GM19455 (cell line): ENCODE measurements around the gene RAC2.

Experiments
- ATAC-seq: cut with Tn5 transposase; IDR thresholded peaks from one replicate; pipeline ENCODE4 v1.9.1; 2021; ENCODE audit not compliant: unreplicated experiment

RAC2 gene

DNA sequence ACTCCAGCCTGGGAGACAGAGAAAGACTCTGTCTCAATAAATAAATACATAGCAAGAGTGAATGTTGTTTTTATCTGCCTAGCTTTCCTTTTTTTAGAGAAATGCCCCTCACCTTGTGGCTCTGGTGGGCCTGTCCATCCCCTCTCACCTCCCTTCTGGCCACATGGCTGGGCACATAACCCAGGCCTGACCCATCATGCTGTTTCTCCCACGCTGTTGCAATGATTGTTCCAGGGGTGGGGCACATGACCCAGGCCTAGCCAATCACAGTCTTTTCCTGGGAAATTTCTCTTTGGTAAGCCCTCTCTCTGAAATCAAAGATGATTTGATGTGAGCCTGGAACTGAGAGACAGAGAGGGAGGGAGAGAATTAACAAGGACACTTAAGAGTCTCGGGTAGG, 32.7 kb upstream of the RAC2 start:
- no peak for ATAC-seq

- no peak for ATAC-seq
Observed at GRCh38 chr22:37275622-37276021, 31.6 kb upstream of the RAC2 start.

DNA sequence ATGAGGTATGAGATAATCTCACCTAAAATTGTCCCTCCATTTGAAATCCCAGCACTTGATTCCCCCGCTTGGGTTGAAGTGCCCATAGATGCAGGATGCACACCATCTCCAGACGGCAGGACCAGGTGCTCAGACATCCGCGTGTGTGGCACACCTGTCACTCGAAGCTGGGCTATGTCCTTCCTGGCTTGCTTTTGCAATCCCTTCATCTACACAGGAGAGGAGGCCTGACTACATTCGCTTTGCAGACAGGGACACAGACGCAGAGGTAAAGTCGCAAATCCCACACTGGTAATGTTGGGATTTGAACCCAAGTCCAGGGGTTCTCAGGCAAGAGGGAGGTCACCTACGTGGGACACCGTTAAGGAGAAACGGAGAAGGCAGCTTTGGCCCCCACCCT, 31.1 kb upstream of the RAC2 start:
- ATAC-seq: no peak

- no peak for ATAC-seq
Observed at GRCh38 chr22:37274380-37274862, 30.4 kb upstream of the RAC2 start.

- no peak for ATAC-seq
Observed at GRCh38 chr22:37273846-37274225, 29.8 kb upstream of the RAC2 start.

- no peak for ATAC-seq
Observed at GRCh38 chr22:37273126-37273845, 29.2 kb upstream of the RAC2 start.

GRCh38 chr22:37270928-37271650, 27.0 kb upstream of the RAC2 start:
- no peak for ATAC-seq

DNA sequence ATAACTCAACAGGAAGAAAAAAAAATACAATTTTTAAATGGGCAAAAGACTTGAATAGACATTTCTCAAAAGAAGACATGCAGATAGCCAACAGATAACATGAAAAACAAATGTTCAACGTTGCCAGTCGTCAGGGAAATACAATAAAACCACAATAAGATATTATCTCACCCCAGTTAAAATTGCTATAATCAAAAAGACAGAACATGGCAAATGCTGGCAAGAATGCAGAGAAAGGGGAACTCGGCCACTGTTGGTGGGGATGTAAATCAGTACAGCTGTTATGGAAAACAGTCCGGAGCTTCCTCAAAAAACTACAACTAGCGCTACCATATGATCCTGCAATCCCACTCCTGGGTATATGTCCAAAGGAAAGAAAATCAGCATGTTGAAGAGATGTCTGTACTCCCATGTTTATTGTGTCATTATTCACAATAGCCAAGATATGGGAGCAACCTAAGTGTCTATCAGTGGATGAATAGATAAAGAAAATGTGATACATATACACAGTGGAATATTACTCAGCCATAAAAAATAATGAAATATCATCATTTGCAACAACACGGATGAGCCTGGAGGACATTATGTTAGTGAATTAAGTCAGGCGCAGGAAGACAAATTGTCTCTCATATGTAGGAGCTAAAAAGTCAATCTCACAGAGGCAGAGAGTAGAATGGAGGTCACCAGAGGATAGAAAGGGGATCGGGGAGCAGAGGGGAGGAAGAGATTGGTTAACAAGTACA, 26.0 kb upstream of the RAC2 start:
- ATAC-seq: no peak

DNA sequence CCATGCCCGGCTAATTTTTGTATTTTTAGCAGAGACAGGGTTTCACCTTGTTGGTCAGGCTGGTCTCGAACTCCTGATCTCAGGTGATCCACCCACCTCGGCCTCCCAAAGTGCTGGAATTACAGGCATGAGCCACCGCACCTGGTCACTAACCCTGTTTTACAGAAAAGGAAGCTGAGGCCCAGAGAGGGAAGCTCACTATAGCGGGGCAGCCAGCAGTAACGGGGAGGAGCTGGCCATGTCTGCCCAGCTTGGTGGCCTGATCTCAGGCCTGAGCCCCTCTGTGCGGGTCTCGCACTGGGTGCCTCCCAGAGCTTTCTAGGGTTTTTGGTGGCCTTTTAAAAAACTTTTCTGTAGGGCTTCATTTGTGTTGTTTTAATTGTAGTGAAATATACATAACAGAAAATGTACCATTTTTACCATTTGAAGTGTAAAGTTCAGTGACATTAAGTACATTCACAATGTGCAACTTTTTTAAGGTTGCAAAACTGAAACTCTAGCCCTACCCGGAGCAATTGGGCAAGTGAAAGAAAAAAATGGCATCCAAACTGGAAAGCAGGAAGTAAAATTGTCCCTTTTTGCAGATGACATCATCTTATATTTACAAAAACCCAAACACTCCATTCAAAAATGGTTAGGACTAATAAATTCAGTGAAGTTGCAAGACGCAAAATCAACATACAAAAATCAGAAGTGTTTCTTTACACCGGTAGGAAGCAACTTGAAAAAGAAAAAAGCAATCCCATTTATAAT, 23.8 kb upstream of the RAC2 start:
- no peak for ATAC-seq

GRCh38 chr22:37267135-37267587, 23.1 kb upstream of the RAC2 start:
- peak; percentile 86 for ATAC-seq

DNA sequence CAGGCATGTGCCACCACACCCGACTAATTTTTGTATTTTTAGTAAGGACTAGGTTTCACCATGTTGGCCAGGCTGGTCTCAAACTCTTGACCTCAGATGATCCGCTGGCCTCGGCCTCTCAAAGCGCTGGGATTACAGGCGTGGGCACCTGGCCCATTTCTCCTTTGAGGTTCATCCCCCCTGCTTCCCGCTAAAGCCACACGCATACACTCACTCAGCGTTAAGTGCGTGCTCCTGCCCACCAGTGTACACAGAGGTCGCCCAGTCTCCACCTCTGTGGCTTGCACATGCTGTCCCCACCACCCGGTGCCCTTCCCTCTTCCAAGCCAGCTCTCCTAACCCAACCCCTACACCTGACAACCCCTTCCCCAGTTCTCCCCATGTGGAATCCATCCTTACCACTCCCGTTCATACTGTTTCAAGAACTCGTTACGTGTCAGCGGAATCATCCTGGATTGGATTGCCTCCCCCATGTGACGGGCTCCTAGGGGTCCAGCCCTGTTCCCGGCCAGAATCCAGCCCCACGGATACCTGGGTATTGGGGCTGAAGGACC, 22.6 kb upstream of the RAC2 start:
- peak; percentile 21 for ATAC-seq

DNA sequence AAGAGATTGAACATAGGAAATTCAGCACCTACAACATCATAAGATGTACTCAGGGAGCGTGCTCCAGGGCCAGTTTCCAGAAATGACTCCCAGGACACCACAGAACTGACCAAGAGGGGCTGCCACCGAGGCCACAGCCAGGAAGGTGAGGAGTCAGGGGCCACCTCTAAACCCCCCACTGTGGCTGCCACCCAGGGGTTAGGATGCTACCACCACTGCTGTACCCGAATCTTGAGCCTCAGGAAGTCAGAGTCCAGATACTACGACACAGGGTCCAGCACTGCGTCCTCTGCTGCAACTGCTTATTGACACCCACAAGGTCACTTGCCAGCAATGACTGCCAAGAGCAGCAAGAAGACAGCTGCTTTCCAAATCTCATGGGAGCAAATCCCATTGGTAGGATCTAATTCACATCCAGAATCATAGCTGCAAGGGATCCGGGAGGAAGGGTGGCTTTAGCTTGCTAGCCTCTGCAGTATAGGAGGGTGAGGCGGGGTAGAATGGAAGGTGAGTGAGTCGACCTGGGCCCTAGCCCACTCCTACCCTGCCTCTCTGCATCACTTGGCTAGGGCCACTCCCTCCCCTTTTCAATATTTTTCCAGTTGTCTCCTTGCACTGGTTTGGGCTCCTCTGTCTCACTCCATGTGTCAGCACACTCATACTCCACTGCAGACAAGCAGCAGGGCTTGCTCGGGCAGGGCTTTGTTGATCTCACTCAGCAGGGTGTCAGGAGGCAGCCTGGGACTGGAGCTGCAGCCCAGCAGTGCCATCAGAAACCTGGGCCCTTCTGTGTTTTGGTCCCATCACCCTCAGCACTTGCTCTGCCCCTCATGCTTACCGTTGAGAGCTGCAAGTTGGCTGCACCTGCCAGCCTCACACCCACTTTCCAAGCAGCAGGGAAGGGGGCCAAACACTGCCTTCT, 20.2 kb upstream of the RAC2 start:
- no peak for ATAC-seq

DNA sequence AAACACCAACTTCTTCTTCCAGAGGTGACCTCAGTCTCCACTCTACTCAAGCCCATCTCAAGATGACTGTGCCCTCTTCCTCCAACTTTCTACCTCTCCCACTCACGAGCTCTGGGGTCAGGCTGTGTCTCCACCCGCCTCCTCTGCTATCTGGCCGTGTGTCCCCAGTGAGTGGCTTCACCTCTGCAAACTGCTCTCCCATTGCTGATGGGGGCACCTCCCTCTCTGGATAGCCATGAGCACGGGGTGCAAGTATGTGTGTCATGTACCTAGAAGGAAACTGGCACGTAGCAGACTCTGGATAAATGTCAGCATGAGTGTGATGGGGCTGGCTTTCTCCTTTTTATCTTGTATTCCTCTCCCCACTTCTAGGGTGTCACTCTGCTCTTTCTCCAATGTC, 18.3 kb upstream of the RAC2 start:
- no peak for ATAC-seq

GRCh38 chr22:37260901-37261336, 16.9 kb upstream of the RAC2 start:
- ATAC-seq: no peak

GRCh38 chr22:37260155-37260795, 16.2 kb upstream of the RAC2 start:
- no peak for ATAC-seq

DNA sequence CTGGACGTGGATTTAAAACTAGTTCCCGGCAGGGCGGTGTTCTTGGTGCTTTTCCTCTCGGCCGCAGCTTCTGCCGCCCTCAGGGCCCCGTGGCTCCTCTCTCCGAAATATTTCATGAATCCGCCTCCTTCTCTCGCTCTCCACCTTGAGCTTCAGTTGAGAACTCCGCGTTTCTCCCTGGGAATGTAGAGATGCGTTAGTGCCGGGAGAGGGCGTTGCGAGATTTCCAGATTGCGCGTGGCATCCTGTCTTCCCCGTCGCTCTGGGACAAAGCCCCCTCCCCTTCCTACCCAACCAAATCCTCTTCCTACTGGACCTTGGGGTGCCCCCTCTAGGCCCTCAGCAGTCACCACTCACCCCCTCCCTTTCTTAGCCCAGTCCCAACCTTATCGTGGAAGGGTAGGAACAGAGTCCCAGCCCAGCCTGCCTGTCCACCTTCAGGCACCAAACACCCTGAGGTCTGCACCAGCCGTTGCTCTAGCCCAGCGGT, 15.5 kb upstream of the RAC2 start:
- no peak for ATAC-seq

DNA sequence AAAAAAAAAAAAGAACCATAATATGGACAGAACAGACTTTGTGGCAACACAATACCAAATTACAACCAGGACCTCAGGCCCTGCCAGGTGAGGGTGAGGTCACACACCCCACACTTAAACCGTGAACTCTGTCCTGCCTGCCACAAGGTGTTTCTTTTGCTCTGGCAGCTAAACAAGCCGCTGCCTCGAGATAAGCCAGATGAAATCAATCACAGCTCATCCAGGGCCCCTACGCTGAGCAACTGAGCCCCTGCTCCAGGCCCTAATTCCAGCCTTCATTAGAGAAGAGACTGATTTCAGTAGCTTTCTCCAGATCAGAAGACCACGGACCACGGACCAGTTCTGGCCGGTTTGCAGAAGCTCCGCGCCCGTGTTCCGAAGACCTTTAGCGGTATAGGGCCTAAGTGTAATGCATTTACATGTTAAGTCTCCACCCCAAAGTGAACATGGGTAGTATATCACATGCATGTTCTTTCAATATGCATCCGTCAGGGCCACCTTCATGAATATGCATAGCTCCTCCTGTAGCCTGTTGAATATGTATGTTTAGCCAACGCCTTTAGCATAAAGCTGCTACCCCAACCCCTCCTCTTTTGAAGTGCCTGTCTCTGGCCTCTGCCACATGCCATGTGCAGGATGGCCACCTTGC, 14.8 kb upstream of the RAC2 start:
- ATAC-seq: no peak

GRCh38 chr22:37258005-37258752, 14.1 kb upstream of the RAC2 start:
- ATAC-seq: no peak
